Measurements from ENCODE around the gene SRSF5.

Gene SRSF5

DNA sequence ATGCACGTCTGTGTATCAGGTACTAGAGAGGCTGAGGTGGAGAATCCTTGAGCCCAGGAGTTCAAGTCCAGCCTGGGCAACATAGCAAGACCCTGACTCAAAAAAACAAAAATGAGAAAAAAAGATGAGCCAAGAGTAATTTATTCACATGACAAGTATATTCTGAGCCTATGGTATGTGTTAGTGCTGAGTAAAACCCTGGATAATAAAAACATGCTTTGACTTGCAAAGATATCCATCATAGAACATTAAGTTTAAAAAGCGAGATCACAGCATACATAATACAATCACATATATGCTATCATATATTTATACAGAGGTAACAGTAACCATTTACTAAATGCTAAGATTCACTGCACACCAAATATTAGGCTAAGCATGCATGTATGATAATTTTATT, 54.0 kb downstream of the SRSF5 start:
- TF ChIP-seq, protein P1, sequence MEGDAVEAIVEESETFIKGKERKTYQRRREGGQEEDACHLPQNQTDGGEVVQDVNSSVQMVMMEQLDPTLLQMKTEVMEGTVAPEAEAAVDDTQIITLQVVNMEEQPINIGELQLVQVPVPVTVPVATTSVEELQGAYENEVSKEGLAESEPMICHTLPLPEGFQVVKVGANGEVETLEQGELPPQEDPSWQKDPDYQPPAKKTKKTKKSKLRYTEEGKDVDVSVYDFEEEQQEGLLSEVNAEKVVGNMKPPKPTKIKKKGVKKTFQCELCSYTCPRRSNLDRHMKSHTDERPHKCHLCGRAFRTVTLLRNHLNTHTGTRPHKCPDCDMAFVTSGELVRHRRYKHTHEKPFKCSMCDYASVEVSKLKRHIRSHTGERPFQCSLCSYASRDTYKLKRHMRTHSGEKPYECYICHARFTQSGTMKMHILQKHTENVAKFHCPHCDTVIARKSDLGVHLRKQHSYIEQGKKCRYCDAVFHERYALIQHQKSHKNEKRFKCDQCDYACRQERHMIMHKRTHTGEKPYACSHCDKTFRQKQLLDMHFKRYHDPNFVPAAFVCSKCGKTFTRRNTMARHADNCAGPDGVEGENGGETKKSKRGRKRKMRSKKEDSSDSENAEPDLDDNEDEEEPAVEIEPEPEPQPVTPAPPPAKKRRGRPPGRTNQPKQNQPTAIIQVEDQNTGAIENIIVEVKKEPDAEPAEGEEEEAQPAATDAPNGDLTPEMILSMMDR (conservative IDR thresholded peaks at IDR 0.05) = no peak
- H3K27ac ChIP-seq = no peak overlapping the region

Data from VCaP (cell line).